Measurements from ENCODE around the gene RAD51. TPM values are rescaled to one million over a fixed set of nuclear protein-coding genes. Genes with fewer than 3 reads are reported as not detected.

The RAD51 gene
- total RNA-seq, 1 donor: 1.8 TPM

DNA sequence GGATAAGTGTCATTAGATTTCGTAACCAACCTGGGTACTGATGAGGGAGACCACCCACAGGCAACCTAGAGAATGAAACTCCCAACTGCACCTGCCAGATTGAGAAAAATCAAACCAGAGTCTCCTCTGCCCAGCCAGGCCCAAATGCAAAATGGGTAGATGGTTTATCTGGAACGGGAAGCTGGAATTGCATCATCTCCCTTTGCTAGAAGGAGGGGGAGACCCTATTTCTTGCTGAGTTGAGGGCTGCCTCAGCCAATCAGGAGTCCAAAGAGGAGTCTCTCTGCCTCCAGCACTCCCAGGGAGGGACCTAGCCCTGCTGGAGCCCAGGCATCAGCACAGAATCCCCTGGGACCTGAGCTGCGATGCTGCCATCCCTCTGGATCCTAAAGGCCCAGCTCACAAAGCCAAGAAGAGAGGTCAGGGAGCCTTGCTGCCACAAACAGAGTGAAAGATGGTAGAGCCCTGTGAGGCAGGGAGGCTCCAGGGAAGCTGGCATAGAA is 52.0 kb downstream of the RAD51 start:
- peaks cover 45% of the 10 kb centered on the region for H3K36me3 ChIP-seq (ENCODE audit: insufficient read depth, low read length)
- H3K4me1 ChIP-seq (ENCODE audit: insufficient read depth, low read length): peaks cover 24% of the 10 kb centered on the region
- DNase-seq (ENCODE audit: insufficient read length, low spot score, missing footprints): peak; percentile 46
- peaks cover 17% of the 10 kb centered on the region for H3K79me2 ChIP-seq (ENCODE audit: insufficient read depth, low read length)
- no peak overlapping the region for H2AFZ ChIP-seq (ENCODE audit: low read length)
- peaks cover 24% of the 10 kb centered on the region for H4K20me1 ChIP-seq (ENCODE audit: insufficient read depth, low read length)
- no peak overlapping the region for H3K4me3 ChIP-seq (ENCODE audit: insufficient read depth, low read length)
- no peak for TF ChIP-seq CTCF (IDR thresholded peaks at IDR 0.05; ENCODE audit: extremely low read depth, low read depth, low read length)
- H3K27me3 ChIP-seq (ENCODE audit: insufficient read depth, low read length): no peaks in the 10 kb centered on the region
- H3K9me3 ChIP-seq (ENCODE audit: low read depth, low read length): no peaks in the 10 kb centered on the region
- peak overlapping the region; percentile 41 for H3K27ac ChIP-seq (ENCODE audit: low read depth, low read length)
- no peak overlapping the region for H3K4me2 ChIP-seq (ENCODE audit: insufficient read depth, low read length)

- H3K27ac ChIP-seq (ENCODE audit: low read depth, low read length): no peak overlapping the region
- no peak overlapping the region for H3K4me2 ChIP-seq (ENCODE audit: insufficient read depth, low read length)
- peaks cover 20% of the 10 kb centered on the region for H4K20me1 ChIP-seq (ENCODE audit: insufficient read depth, low read length)
- H2AFZ ChIP-seq (ENCODE audit: low read length): no peak overlapping the region
- H3K79me2 ChIP-seq (ENCODE audit: insufficient read depth, low read length): peaks cover 27% of the 10 kb centered on the region
- DNase-seq (ENCODE audit: insufficient read length, low spot score, missing footprints): no peak
- H3K4me3 ChIP-seq (ENCODE audit: insufficient read depth, low read length): no peak overlapping the region
- peaks cover 44% of the 10 kb centered on the region for H3K36me3 ChIP-seq (ENCODE audit: insufficient read depth, low read length)
- no peaks in the 10 kb centered on the region for H3K9me3 ChIP-seq (ENCODE audit: low read depth, low read length)
- no peak for TF ChIP-seq CTCF (IDR thresholded peaks at IDR 0.05; ENCODE audit: extremely low read depth, low read depth, low read length)
- peaks cover 24% of the 10 kb centered on the region for H3K4me1 ChIP-seq (ENCODE audit: insufficient read depth, low read length)
- no peaks in the 10 kb centered on the region for H3K27me3 ChIP-seq (ENCODE audit: insufficient read depth, low read length)
Measured at GRCh38 chr15:40747685-40748631, 53.0 kb downstream of the RAD51 start.

- Histone ChIP-seq H3K27ac (ENCODE audit: low read depth, low read length) (no peak overlapping the region), H4K20me1 (ENCODE audit: insufficient read depth, low read length) (peaks cover 20% of the 10 kb centered on the region), H3K36me3 (ENCODE audit: insufficient read depth, low read length) (peaks cover 37% of the 10 kb centered on the region), H3K4me3 (ENCODE audit: insufficient read depth, low read length) (no peak overlapping the region), H3K9me3 (ENCODE audit: low read depth, low read length) (no peaks in the 10 kb centered on the region), H3K27me3 (ENCODE audit: insufficient read depth, low read length) (no peaks in the 10 kb centered on the region), H3K79me2 (ENCODE audit: insufficient read depth, low read length) (peaks cover 38% of the 10 kb centered on the region), H2AFZ (ENCODE audit: low read length) (no peak overlapping the region), H3K4me1 (ENCODE audit: insufficient read depth, low read length) (peaks cover 21% of the 10 kb centered on the region), H3K4me2 (ENCODE audit: insufficient read depth, low read length) (no peak overlapping the region)
- no peak for DNase-seq (ENCODE audit: insufficient read length, low spot score, missing footprints)
- no peak for TF ChIP-seq CTCF (IDR thresholded peaks at IDR 0.05; ENCODE audit: extremely low read depth, low read depth, low read length)
Measured at GRCh38 chr15:40749151-40749630, 54.2 kb downstream of the RAD51 start.

DNA sequence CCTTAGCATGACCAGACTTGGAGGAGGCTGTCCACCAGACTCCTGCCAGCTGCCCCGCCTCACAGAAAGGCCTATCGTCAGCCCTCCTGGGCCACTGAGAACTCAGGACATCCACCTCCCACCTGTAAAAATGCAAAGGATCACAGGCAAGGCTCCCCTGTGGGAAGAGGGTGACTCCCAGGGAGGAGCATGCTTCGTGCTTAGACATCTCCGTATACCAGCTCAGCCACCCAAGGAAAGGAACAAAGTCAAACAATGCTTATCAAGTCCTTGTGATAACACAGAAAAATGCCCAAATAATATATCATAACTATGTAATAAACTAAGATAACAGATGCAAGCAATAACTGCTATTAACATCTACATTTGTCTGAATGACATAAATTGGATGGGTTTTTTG is 55.9 kb downstream of the RAD51 start:
- DNase-seq (ENCODE audit: insufficient read length, low spot score, missing footprints): no peak
- no peak overlapping the region for H2AFZ ChIP-seq (ENCODE audit: low read length)
- H3K4me3 ChIP-seq (ENCODE audit: insufficient read depth, low read length): no peak overlapping the region
- H3K27me3 ChIP-seq (ENCODE audit: insufficient read depth, low read length): no peaks in the 10 kb centered on the region
- H3K4me2 ChIP-seq (ENCODE audit: insufficient read depth, low read length): no peak overlapping the region
- H3K9me3 ChIP-seq (ENCODE audit: low read depth, low read length): no peaks in the 10 kb centered on the region
- H3K4me1 ChIP-seq (ENCODE audit: insufficient read depth, low read length): peaks cover 14% of the 10 kb centered on the region
- peaks cover 12% of the 10 kb centered on the region for H4K20me1 ChIP-seq (ENCODE audit: insufficient read depth, low read length)
- TF ChIP-seq CTCF (IDR thresholded peaks at IDR 0.05; ENCODE audit: extremely low read depth, low read depth, low read length): no peak
- no peak overlapping the region for H3K27ac ChIP-seq (ENCODE audit: low read depth, low read length)
- H3K79me2 ChIP-seq (ENCODE audit: insufficient read depth, low read length): peaks cover 39% of the 10 kb centered on the region
- H3K36me3 ChIP-seq (ENCODE audit: insufficient read depth, low read length): peaks cover 28% of the 10 kb centered on the region
